Progenitor cell of endocrine pancreas (in vitro differentiated cells): ENCODE measurements around the gene SLC4A9. TPM values are rescaled to one million over a fixed set of nuclear protein-coding genes. Genes with fewer than 3 reads are reported as not detected.

ENCODE experiments used
- DNase-seq: peaks from one replicate; pipeline ENCODE4 v3.0.0; 2021; ENCODE audit warnings: low spot score; ENCODE audit not compliant: unreplicated experiment
- H3K27ac Mint-ChIP-seq: 2 replicates; pipeline ENCODE4 v1.8.0; 2021; ENCODE audit warnings: mild to moderate bottlenecking, moderate library complexity, mixed read lengths
- H3K27me3 Mint-ChIP-seq: 2 replicates; pipeline ENCODE4 v1.8.0; 2021; ENCODE audit warnings: mixed read lengths
- H3K36me3 Mint-ChIP-seq: 2 replicates; pipeline ENCODE4 v1.8.0; 2022; ENCODE audit warnings: mixed read lengths; ENCODE audit not compliant: insufficient read depth
- H3K4me1 Mint-ChIP-seq: 2 replicates; pipeline ENCODE4 v1.8.0; 2021; ENCODE audit warnings: low read depth, mixed read lengths
- H3K4me3 Mint-ChIP-seq: 2 replicates; pipeline ENCODE4 v1.8.0; 2021; ENCODE audit warnings: low read depth, mild to moderate bottlenecking, moderate library complexity, mixed read lengths
- H3K9me3 Mint-ChIP-seq: 2 replicates; pipeline ENCODE4 v1.8.0; 2021; ENCODE audit warnings: low read depth, mixed read lengths
- CTCF ChIP-seq: fragments of 200-600 bp; sonication (generic); IDR thresholded peaks from one replicate; pipeline ENCODE4 v1.5.0; 2021; ENCODE audit warnings: antibody characterized with exemption, mild to moderate bottlenecking; ENCODE audit not compliant: unreplicated experiment
- total RNA-seq: library from RNA; stranded (reverse); gene quantifications from 2 replicates; pipeline ENCODE4 v1.2.1, GENCODE V29; 2021

The SLC4A9 gene
- total RNA-seq, 1 donor from 2014 or later, result 0.31 TPM

GRCh38 chr5:140400730-140401361 lies 40.9 kb downstream of the SLC4A9 start:
- H3K9me3 Mint-ChIP-seq, result no peaks in the 10 kb centered on the region
- H3K36me3 Mint-ChIP-seq, result peaks cover 1% of the 10 kb centered on the region
- no peaks in the 10 kb centered on the region for H3K27me3 Mint-ChIP-seq
- DNase-seq, result peak; percentile 84
- peaks cover 23% of the 10 kb centered on the region for H3K4me1 Mint-ChIP-seq
- H3K27ac Mint-ChIP-seq, result peak overlapping the region; percentile 93
- H3K4me3 Mint-ChIP-seq, result no peak overlapping the region
- no peak for TF ChIP-seq CTCF

GRCh38 chr5:140401362-140402257 lies 41.6 kb downstream of the SLC4A9 start, which contains the start of gene ANKHD1:
TSS of gene ANKHD1 (plus strand) at chr5:140401833. CDS start at chr5:140401968, 135 bp downstream.
- H3K27ac Mint-ChIP-seq, result peak within 1 kb of the TSS; percentile 93
- no peaks in the 10 kb centered on the region for H3K27me3 Mint-ChIP-seq
- H3K4me3 Mint-ChIP-seq, result no peak within 1 kb of the TSS

DNA sequence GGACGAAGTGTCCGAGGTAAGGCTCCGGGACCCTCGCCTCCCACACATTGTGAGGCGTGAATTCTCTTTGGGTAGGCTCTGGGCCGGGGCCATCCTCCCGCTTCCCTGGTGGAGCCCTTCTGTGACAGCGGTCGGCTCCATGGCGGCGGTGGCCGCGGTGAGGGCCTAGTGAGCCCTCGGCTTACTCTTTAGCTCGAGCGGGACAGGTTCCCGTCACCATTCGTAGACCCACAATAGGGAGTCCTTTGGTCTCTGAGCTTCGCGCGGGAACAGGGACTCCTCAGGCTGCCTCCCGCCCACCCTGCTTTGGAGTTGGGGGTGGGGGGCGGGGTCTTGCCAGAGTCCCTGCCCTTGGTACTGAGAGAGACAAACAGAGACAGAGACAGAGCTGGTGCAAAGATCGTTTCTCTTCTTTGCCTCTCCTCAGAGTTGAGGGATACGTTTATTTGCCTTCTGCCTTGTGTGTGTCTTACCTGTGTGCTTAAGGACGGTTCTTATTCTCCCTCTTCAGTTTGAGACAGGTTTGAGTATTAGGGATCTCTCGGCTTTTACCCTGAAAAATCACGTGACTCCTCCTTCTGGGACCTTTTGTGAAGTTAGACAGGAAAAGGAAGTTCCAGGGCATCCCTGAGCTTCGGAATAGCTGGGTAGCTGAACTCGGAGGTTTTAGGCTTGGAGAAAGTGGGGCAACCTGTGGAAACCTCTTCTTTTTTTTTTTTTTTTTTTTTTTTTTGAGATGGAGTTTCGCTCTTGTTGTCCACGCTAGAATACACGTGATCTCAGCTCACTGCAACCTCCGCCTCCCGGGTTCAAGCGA lies 42.5 kb downstream of the SLC4A9 start:
- Mint-ChIP-seq H3K27ac (peak overlapping the region; percentile 81), H3K27me3 (no peaks in the 10 kb centered on the region), H3K36me3 (peaks cover 1% of the 10 kb centered on the region), H3K9me3 (no peaks in the 10 kb centered on the region), H3K4me1 (peaks cover 23% of the 10 kb centered on the region), H3K4me3 (no peak overlapping the region)
- DNase-seq, result peak; percentile 36
- TF ChIP-seq CTCF, result no peak

More at GRCh38 chr5:140401362-140402257, 41.6 kb downstream of the SLC4A9 start, which contains the start of gene ANKHD1:
- no peaks in the 10 kb centered on the region for H3K9me3 Mint-ChIP-seq
- TF ChIP-seq CTCF, result no peak
- DNase-seq, result peak; percentile 93
- H3K36me3 Mint-ChIP-seq, result peaks cover 1% of the 10 kb centered on the region
- peaks cover 23% of the 10 kb centered on the region for H3K4me1 Mint-ChIP-seq

- peaks cover 1% of the 10 kb centered on the region for H3K36me3 Mint-ChIP-seq
- no peak for DNase-seq
- H3K4me1 Mint-ChIP-seq, result peaks cover 23% of the 10 kb centered on the region
- H3K9me3 Mint-ChIP-seq, result no peaks in the 10 kb centered on the region
- H3K4me3 Mint-ChIP-seq, result no peak overlapping the region
- no peak for TF ChIP-seq CTCF
- H3K27me3 Mint-ChIP-seq, result no peaks in the 10 kb centered on the region
- peak overlapping the region; percentile 81 for H3K27ac Mint-ChIP-seq
These were observed 43.6 kb downstream of the SLC4A9 start for GRCh38 chr5:140403613-140404012.
